K562 (cell line): Measurements from ENCODE around the gene FEN1. TPM values are rescaled to one million over a fixed set of nuclear protein-coding genes. Genes with fewer than 3 reads are reported as not detected.

ENCODE experiments used
- ATAC-seq: fragments of 200-7000 bp; cut with Tn5 transposase; 3 replicates; pipeline ENCODE4 v1.9.1; 2020; ENCODE audit warnings: moderate library complexity
- BruUV-seq: library from RNA; stranded (reverse); fragments of 400-500 nt; replicated peaks from 2 replicates; lab custom pipeline; 2021; lab: Mats Ljungman, UMichigan
- CTCF ChIA-PET: fragments of 300-600 bp; formaldehyde crosslinking; extraction: SDS; loops from one replicate; lab custom pipeline; 2021; ENCODE audit warnings: low intra/inter-chr PET ratio; lab: Yijun Ruan, JAX
- POLR2A ChIA-PET: fragments of 300-600, 350-650 bp; sonication (Branson Sonifier 250); formaldehyde crosslinking; extraction: SDS; loops from one replicate; lab custom pipeline; 2021; ENCODE audit warnings: antibody characterized with exemption, inconsistent platforms; lab: Yijun Ruan, JAX
- DNase-seq, 4 experiments: peaks; one replicate each; pipeline versions ENCODE4 v3.0.0 to v3.0.0-alpha.2; 2011 to 2018; ENCODE audit warnings: low spot score in 3 of 4, mixed read lengths in 3 of 4; ENCODE audit errors: extremely low read depth in 1 of 4
- FAIRE-seq: peaks from 2 replicates; lab custom pipeline; 2011; peaks lifted over from hg19 to GRCh38; lab: Jason Lieb, UNC
- H2AFZ ChIP-seq: 2 replicates; pipeline ENCODE4 v1.6.0; 2011; ENCODE audit warnings: low read depth, low read length, control low read depth, inconsistent platforms
- H3K27ac ChIP-seq: fragments of 200-600 bp; 3 replicates; pipeline ENCODE4 v1.8.0; 2011; ENCODE audit warnings: low read depth, mild to moderate bottlenecking, control low read depth, inconsistent platforms, low read length, moderate library complexity, mixed read lengths; ENCODE audit errors: extremely low read depth
- H3K27me3 ChIP-seq, 2 experiments: fragments of 300-600 bp in 1 of 2; 2 replicates in 1 of 2; 3 replicates in 1 of 2; pipeline versions ENCODE4 v1.6.0 to v1.8.0; 2011; ENCODE audit warnings: inconsistent platforms in 2 of 2, low read length in 2 of 2, mild to moderate bottlenecking in 1 of 2, mixed read lengths in 1 of 2, moderate library complexity in 1 of 2; ENCODE audit not compliant: control insufficient read depth in 2 of 2, insufficient read depth in 2 of 2
- H3K36me3 ChIP-seq: fragments of 300-600 bp; 3 replicates; pipeline ENCODE4 v1.8.0; 2011; ENCODE audit warnings: mild to moderate bottlenecking, low read length, inconsistent platforms; ENCODE audit not compliant: control insufficient read depth, insufficient read depth
- H3K4me1 ChIP-seq, 2 experiments: fragments of 200-600 bp in 1 of 2; replicated peaks in 1 of 2; 2 replicates in 1 of 2; 3 replicates in 1 of 2; pipeline versions ENCODE4 v1.5.1 to v1.8.0; 2011; ENCODE audit warnings: inconsistent platforms in 2 of 2, low read length in 2 of 2, mild to moderate bottlenecking in 1 of 2, mixed read lengths in 1 of 2, moderate library complexity in 1 of 2; ENCODE audit not compliant: control insufficient read depth in 2 of 2, insufficient read depth in 2 of 2
- H3K4me2 ChIP-seq: 2 replicates; pipeline ENCODE4 v1.6.1; 2011; ENCODE audit warnings: low read length, control low read depth, inconsistent platforms, mixed read lengths; ENCODE audit not compliant: insufficient read depth
- H3K4me3 ChIP-seq: fragments of 200-600 bp; sonication (generic), shearing (Covaris generic); 2 replicates; pipeline ENCODE4 v1.5.1; 2016; ENCODE audit warnings: control low read depth, inconsistent platforms
- H3K79me2 ChIP-seq: fragments of 200-600 bp; 3 replicates; pipeline ENCODE4 v1.8.0; 2011; ENCODE audit warnings: low read length, inconsistent platforms; ENCODE audit not compliant: control insufficient read depth, insufficient read depth
- H3K9ac ChIP-seq, 2 experiments: 2 replicates each; pipeline versions ENCODE4 v1.6.0 to v1.6.1; 2011; ENCODE audit warnings: low read depth in 2 of 2, low read length in 2 of 2, control low read depth in 1 of 2, inconsistent platforms in 1 of 2, mild to moderate bottlenecking in 1 of 2, mixed read lengths in 1 of 2; ENCODE audit not compliant: insufficient read depth in 1 of 2
- H3K9me1 ChIP-seq: one replicate; pipeline ENCODE4 v1.6.0; 2011; ENCODE audit warnings: inconsistent platforms, mild to moderate bottlenecking, low read length, moderate library complexity; ENCODE audit not compliant: control insufficient read depth, insufficient read depth
- H3K9me3 ChIP-seq: replicated peaks from 2 replicates; pipeline ENCODE4 v1.5.1; 2011; ENCODE audit warnings: low read depth, low read length, inconsistent platforms; ENCODE audit not compliant: control insufficient read depth, insufficient read depth
- H4K20me1 ChIP-seq: replicated peaks from 2 replicates; pipeline ENCODE4 v1.6.1; 2011; ENCODE audit warnings: low read length, inconsistent platforms, mixed read lengths; ENCODE audit not compliant: control insufficient read depth, insufficient read depth
- ATF1 ChIP-seq, 2 experiments: fragments of 450-650 bp in 1 of 2; IDR thresholded peaks; 2 replicates each; pipeline ENCODE4 v1.6.1; 2016; ENCODE audit warnings: missing compliant biosample characterization in 1 of 2, missing genetic modification characterization in 1 of 2
- EGR1 ChIP-seq: fragments of 450-650 bp; conservative IDR thresholded peaks from 2 replicates; pipeline ENCODE4 v1.6.1; 2017; ENCODE audit warnings: mild to moderate bottlenecking
- HDGF ChIP-seq: fragments of 450-650 bp; IDR thresholded peaks from 2 replicates; pipeline ENCODE4 v1.6.1; 2016
- PCBP1 ChIP-seq: fragments of 200-400 bp; formaldehyde crosslinking; IDR thresholded peaks from 2 replicates; pipeline ENCODE4 v1.6.1; 2018; ENCODE audit warnings: mild to moderate bottlenecking, low read depth, low read length; ENCODE audit not compliant: poor library complexity, severe bottlenecking
- RBFOX2 ChIP-seq: fragments of 200-400 bp; formaldehyde crosslinking; IDR thresholded peaks from 2 replicates; pipeline ENCODE4 v1.6.1; 2017; ENCODE audit warnings: low read depth, mild to moderate bottlenecking, low read length, moderate library complexity
- ZC3H4 ChIP-seq: sonication (generic); formaldehyde crosslinking; IDR thresholded peaks from 2 replicates; pipeline ENCODE4 v1.9.0; 2021; ENCODE audit warnings: missing genetic modification reagents, borderline replicate concordance
- ZEB2 ChIP-seq: fragments of 450-650 bp; IDR thresholded peaks from 2 replicates; pipeline ENCODE4 v1.6.1; 2016
- WGBS: fragments of 100-300 bp; shearing (Covaris generic); methylation state at CpG from one replicate; pipeline ENCODE4 v1.1.6; 2016; ENCODE audit warnings: low coverage, mixed read lengths; ENCODE audit not compliant: insufficient coverage; ENCODE audit errors: missing lambda C conversion rate; 5-methylcytosine and 5-hydroxymethylcytosine counted together
- in situ Hi-C: fragments of 300-500 bp; cut with MboI; formaldehyde crosslinking; loops from 4 replicates; pipeline ENCODE4 v1.15.0; 2018; ENCODE audit warnings: inconsistent platforms, mixed read lengths
- intact Hi-C: fragments of 100-400 bp; cut with micrococcal nuclease; formaldehyde crosslinking; loops from 2 replicates; pipeline ENCODE4 v1.14.2; 2022
- polyA plus RNA-seq, 8 experiments: library from polyadenylated mRNA; depleted of rRNA in 4 of 8; stranded (reverse) in 5 of 8; unstranded in 3 of 8; fragments of >200 nt; fragmentation: Nextera tagmentation in 2 of 8; fragmentation: Illumina TruSeq in 1 of 8; extraction: Ambion mirVana in 2 of 8; extraction: Trizol in 1 of 8; gene quantifications; 2 replicates each; pipeline versions ENCODE4 v1.2.1 to v1.2.3, GENCODE V29; 2011 to 2014; ENCODE audit warnings: inconsistent platforms in 1 of 8, missing spikeins in 1 of 8
- total RNA-seq, 7 experiments: library from RNA; depleted of rRNA in 6 of 7; stranded (reverse); fragments of >200 nt in 6 of 7; fragmentation: Illumina TruSeq in 2 of 7; extraction: Trizol in 2 of 7; gene quantifications; 2 replicates each; pipeline versions ENCODE4 v1.2.1 to v1.2.3, GENCODE V29; 2011 to 2021; ENCODE audit warnings: low replicate concordance in 1 of 7
- TF ChIP-seq, protein P1 (sequence below), 2 experiments: IDR thresholded peaks; 2 replicates each; pipeline ENCODE4 v1.6.1; 2011; ENCODE audit warnings: borderline replicate concordance in 1 of 2, control low read depth in 1 of 2, low read depth in 1 of 2, low read length in 1 of 2, mild to moderate bottlenecking in 1 of 2, mixed read lengths in 1 of 2, moderate library complexity in 1 of 2; ENCODE audit not compliant: insufficient read depth in 1 of 2, insufficient read length in 1 of 2, poor library complexity in 1 of 2, severe bottlenecking in 1 of 2; ENCODE audit errors: extremely low read depth in 1 of 2

Gene FEN1
- total and polyA plus RNA-seq, 9 of the 15 experiments (the other 6 are each of a cell fraction or from before 2014, with no cell fraction given), result 58.1 to 156 (median 137) TPM

GRCh38 chr11:61744181-61744580 lies 48.5 kb upstream of the FEN1 start:
- Histone ChIP-seq H3K36me3 (no peaks in the 10 kb centered on the region), H3K9me1 (no peaks in the 10 kb centered on the region), H3K79me2 (no peaks in the 10 kb centered on the region), H3K9me3 (no peaks in the 10 kb centered on the region), H3K27ac (no peak overlapping the region)
- ATAC-seq (no peak), FAIRE-seq (no peak)
- intact Hi-C loops, result no loop called here
- TF ChIP-seq EGR1, result 0 out of 2 replicates have a peak, but pooled peaks have one; percentile 16
- TF ChIP-seq ATF1 (CRISPR knock-in tag; IDR thresholded peaks at IDR 0.05), result no peak
- 0 out of 2 replicates have a peak, but pooled peaks have one; percentile 4 for TF ChIP-seq ATF1 (tag; IDR thresholded peaks at IDR 0.05)
- no peak for TF ChIP-seq HDGF
- TF ChIP-seq ZEB2, result no peak
- 0 out of 2 replicates have a peak, but pooled peaks have one; percentile 24 for TF ChIP-seq RBFOX2
- no peak for TF ChIP-seq ZC3H4 (CRISPR knock-in tag)
- peak; percentile 28 for TF ChIP-seq PCBP1
- TF ChIP-seq, protein P1, sequence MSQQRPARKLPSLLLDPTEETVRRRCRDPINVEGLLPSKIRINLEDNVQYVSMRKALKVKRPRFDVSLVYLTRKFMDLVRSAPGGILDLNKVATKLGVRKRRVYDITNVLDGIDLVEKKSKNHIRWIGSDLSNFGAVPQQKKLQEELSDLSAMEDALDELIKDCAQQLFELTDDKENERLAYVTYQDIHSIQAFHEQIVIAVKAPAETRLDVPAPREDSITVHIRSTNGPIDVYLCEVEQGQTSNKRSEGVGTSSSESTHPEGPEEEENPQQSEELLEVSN (IDR thresholded peaks at IDR 0.05; ENCODE audit: borderline replicate concordance in 1 of 2, extremely low read depth in 1 of 2, insufficient read depth in 1 of 2, insufficient read length in 1 of 2, low read depth in 1 of 2, low read length in 1 of 2, poor library complexity in 1 of 2, severe bottlenecking in 1 of 2), result peak in 1 of 2 experiments; percentile 11
- TF ChIP-seq, all 486 proteins: peak for 5
- in situ Hi-C loops, result no loop called here
- no TSS peak for BruUV-seq
- H3K9ac ChIP-seq, result peak overlapping the region in 1 of 2 experiments; percentile 82; a peak in 2 of 4 replicates
- H3K4me2 ChIP-seq, result no peak overlapping the region
- peaks cover 22 to 82% of the 10 kb centered on the region in 2 experiments for H3K4me1 ChIP-seq
- WGBS, result 42% methylated on average over 17 of the region's 20 CpGs
- no peaks in the 10 kb centered on the region for H4K20me1 ChIP-seq
- peak overlapping the region; percentile 47; the same call in 1 of the 2 replicates for H2AFZ ChIP-seq
- ChIA-PET POLR2A (interaction anchor here (1.5 to 1.7 kb wide), 4 partner anchors 20 to 48 kb away, joined by 5 to 7 read pairs (median 7); partner anchors contain the start of genes FEN1 and TMEM258), CTCF (no interaction called here)
- H3K4me3 ChIP-seq, result no peak overlapping the region
- DNase-seq, result no peak
- no peaks in the 10 kb centered on the region for H3K27me3 ChIP-seq
